Spleen (tissue), 11 donors: ENCODE data around the gene MYH15. TPM values are rescaled to one million over a fixed set of nuclear protein-coding genes. Genes with fewer than 3 reads are reported as not detected.

Experiments
- DNase-seq: peaks from one replicate; pipeline ENCODE4 v3.0.0-alpha.2; 2020
- H3K27ac ChIP-seq, 8 donors: fragments of 200-600 bp; sonication (generic) in 7 of 8; 1 replicate in 4 of 8; 2 replicates in 4 of 8; pipeline versions ENCODE4 v1.5.0 to v1.8.0; 2016 to 2021; ENCODE audit warnings: inconsistent platforms in 4 of 8, mild to moderate bottlenecking in 4 of 8, moderate library complexity in 1 of 8
- H3K27me3 ChIP-seq, 7 donors: fragments of 200-600 bp; sonication (generic) in 6 of 7; replicated peaks in 1 of 7; 1 replicate in 4 of 7; 2 replicates in 3 of 7; pipeline versions ENCODE4 v1.5.0 to v1.8.0; 2016 to 2021; ENCODE audit warnings: inconsistent platforms in 3 of 7, mild to moderate bottlenecking in 1 of 7
- H3K36me3 ChIP-seq, 6 donors: fragments of 200-600 bp; sonication (generic) in 5 of 6; 1 replicate in 4 of 6; 2 replicates in 2 of 6; pipeline versions ENCODE4 v1.5.0 to v1.8.0; 2016 to 2021; ENCODE audit warnings: inconsistent platforms in 2 of 6
- H3K4me1 ChIP-seq, 6 donors: fragments of 200-600 bp; sonication (generic) in 5 of 6; 1 replicate in 3 of 6; 2 replicates in 3 of 6; pipeline versions ENCODE4 v1.5.0 to v1.8.0; 2016 to 2021; ENCODE audit warnings: inconsistent platforms in 3 of 6
- H3K4me3 ChIP-seq, 8 donors: fragments of 200-600 bp; sonication (generic) in 7 of 8; 1 replicate in 4 of 8; 2 replicates in 4 of 8; pipeline versions ENCODE4 v1.5.0 to v1.8.0; 2016 to 2021; ENCODE audit warnings: inconsistent platforms in 4 of 8, mild to moderate bottlenecking in 4 of 8, moderate library complexity in 2 of 8
- H3K9me3 ChIP-seq, 8 donors: fragments of 200-600 bp; sonication (generic) in 7 of 8; 1 replicate in 4 of 8; 2 replicates in 4 of 8; pipeline versions ENCODE4 v1.5.0 to v1.8.0; 2016 to 2021; ENCODE audit warnings: inconsistent platforms in 4 of 8
- CTCF ChIP-seq, 11 experiments: fragments of 200-600 bp in 7 of 11; fragments of 450-650 bp in 4 of 11; sonication (generic) in 4 of 11; IDR thresholded peaks in 8 of 11; conservative IDR thresholded peaks in 3 of 11; 1 replicate in 7 of 11; 2 replicates in 4 of 11; pipeline versions ENCODE4 v1.4.0 to v1.8.0; 2016 to 2021; ENCODE audit warnings: antibody characterized with exemption in 11 of 11, inconsistent platforms in 4 of 11, mild to moderate bottlenecking in 1 of 11
- POLR2A ChIP-seq, 3 donors: fragments of 450-650 bp; IDR thresholded peaks; one replicate each; pipeline ENCODE4 v1.5.1; 2017; ENCODE audit warnings: antibody characterized with exemption in 3 of 3, mild to moderate bottlenecking in 1 of 3
- POLR2AphosphoS5 ChIP-seq, 3 donors: sonication (generic); formaldehyde crosslinking; IDR thresholded peaks; one replicate each; pipeline ENCODE4 v1.5.1; 2017; ENCODE audit warnings: antibody characterized with exemption in 3 of 3
- WGBS, 5 donors: extraction: QIAGEN DNeasy Blood & Tissue Kit in 3 of 5; methylation state at CpG; one replicate each; pipeline versions ENCODE4 v1.1.5 to v1.1.7; 2013 to 2018; 5-methylcytosine and 5-hydroxymethylcytosine counted together
- intact Hi-C: fragments of 100-400 bp; cut with DNase I; formaldehyde crosslinking; loops from one replicate; pipeline ENCODE4 v1.15.0; 2023; ENCODE audit warnings: low total_unique reads
- polyA plus RNA-seq, 3 donors: library from polyadenylated mRNA; stranded (reverse); fragments of 200-250 nt; gene quantifications; one replicate each; pipeline ENCODE4 v1.2.1, GENCODE V29; 2013
- total RNA-seq, 7 donors: library from RNA; depleted of rRNA in 3 of 7; stranded (reverse); fragments of >200 nt in 3 of 7; fragmentation: NEBNext Ultra II Directional in 4 of 7; extraction: Animal tissue kit (Norgen Biotek cat#: 25700) in 4 of 7; gene quantifications; one replicate each; pipeline versions ENCODE4 v1.1.0 to v1.2.1, GENCODE V29; 2016 to 2021
- donor health status: healthy with polysubstance abuse.
- donor health status: DM: no; HTN: no; CAD: no; lungs with moderate emphysema.
- donor health status: DM: no; HTN: no; CAD: no.
- donor health status: Bipolar disorder and iron deficiency.
- donor health status: healthy.
- donor health status: DM: no; HTN: no; CAD: no.
- donor health status: DM: yes; HTN: yes; CAD: no.

Gene MYH15
- total and polyA plus RNA-seq, 10 donors: 0.02 to 3.0 (median 0.18) TPM

GRCh38 chr3:108401836-108402235 lies 108.6 kb downstream of the MYH15 start:
- Histone ChIP-seq H3K4me3 (no peak overlapping the region), H3K9me3 (peaks cover 0 to 6% (median 0%) of the 10 kb centered on the region in 8 donors), H3K36me3 (no peaks in the 10 kb centered on the region), H3K27ac (no peak overlapping the region), H3K4me1 (peaks cover 0 to 11% (median 0%) of the 10 kb centered on the region in 6 donors), H3K27me3 (no peaks in the 10 kb centered on the region)
- WGBS, 5 donors: 93 to 96% (median 96%) methylated on average over 2 of the region's 2 CpGs
- TF ChIP-seq POLR2A (IDR thresholded peaks at IDR 0.05): no peak
- no peak for TF ChIP-seq POLR2AphosphoS5 (IDR thresholded peaks at IDR 0.05)
- TF ChIP-seq CTCF (IDR thresholded peaks at IDR 0.05 in 8 of 11, conservative IDR thresholded peaks at IDR 0.05 in 3 of 11): no peak
- intact Hi-C loops: no loop called here
- DNase-seq: no peak

GRCh38 chr3:108398510-108398909 lies 111.9 kb downstream of the MYH15 start:
- H3K27ac ChIP-seq: no peak overlapping the region
- no peak for DNase-seq
- intact Hi-C loops: no loop called here
- H3K9me3 ChIP-seq: peaks cover 0 to 6% (median 0%) of the 10 kb centered on the region in 8 donors
- no peaks in the 10 kb centered on the region for H3K36me3 ChIP-seq
- H3K27me3 ChIP-seq: no peaks in the 10 kb centered on the region
- no peaks in the 10 kb centered on the region for H3K4me1 ChIP-seq
- 89 to 98% (median 95%) methylated on average over 6 of the region's 6 CpGs for WGBS, 5 donors
- no peak overlapping the region for H3K4me3 ChIP-seq
- TF ChIP-seq CTCF (IDR thresholded peaks at IDR 0.05 in 8 of 11, conservative IDR thresholded peaks at IDR 0.05 in 3 of 11) (no peak), POLR2A (IDR thresholded peaks at IDR 0.05) (no peak), POLR2AphosphoS5 (IDR thresholded peaks at IDR 0.05) (no peak)

DNA sequence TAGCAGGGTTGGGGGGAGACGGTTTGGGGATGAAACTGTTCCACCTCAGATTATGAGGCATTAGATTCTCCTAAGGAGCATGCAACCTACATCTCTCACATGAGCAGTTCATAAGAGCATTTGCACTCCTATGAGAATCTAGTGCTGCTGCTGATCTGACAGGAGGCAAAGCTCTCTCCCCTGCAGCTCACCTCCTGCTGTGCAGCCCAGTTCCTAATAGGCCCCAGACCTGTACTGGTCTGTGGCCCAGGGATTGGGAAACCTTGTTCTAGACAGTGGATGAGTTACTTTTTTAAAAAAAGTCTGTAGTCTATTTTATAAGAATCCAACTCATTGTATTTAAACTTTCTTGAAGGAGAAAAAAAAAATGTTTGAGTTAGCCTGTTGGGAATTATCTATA lies 114.1 kb downstream of the MYH15 start:
- Histone ChIP-seq H3K27ac (no peak overlapping the region), H3K36me3 (no peaks in the 10 kb centered on the region), H3K4me3 (no peak overlapping the region), H3K27me3 (no peaks in the 10 kb centered on the region), H3K4me1 (no peaks in the 10 kb centered on the region), H3K9me3 (peaks cover 0 to 6% (median 0%) of the 10 kb centered on the region in 8 donors)
- TF ChIP-seq POLR2A (IDR thresholded peaks at IDR 0.05): no peak
- no peak for TF ChIP-seq CTCF (IDR thresholded peaks at IDR 0.05 in 8 of 11, conservative IDR thresholded peaks at IDR 0.05 in 3 of 11)
- TF ChIP-seq POLR2AphosphoS5 (IDR thresholded peaks at IDR 0.05): no peak
- 85 to 93% (median 91%) methylated on average over 1 of the region's 1 CpG for WGBS, 5 donors
- intact Hi-C loops: no loop called here
- no peak for DNase-seq

DNA sequence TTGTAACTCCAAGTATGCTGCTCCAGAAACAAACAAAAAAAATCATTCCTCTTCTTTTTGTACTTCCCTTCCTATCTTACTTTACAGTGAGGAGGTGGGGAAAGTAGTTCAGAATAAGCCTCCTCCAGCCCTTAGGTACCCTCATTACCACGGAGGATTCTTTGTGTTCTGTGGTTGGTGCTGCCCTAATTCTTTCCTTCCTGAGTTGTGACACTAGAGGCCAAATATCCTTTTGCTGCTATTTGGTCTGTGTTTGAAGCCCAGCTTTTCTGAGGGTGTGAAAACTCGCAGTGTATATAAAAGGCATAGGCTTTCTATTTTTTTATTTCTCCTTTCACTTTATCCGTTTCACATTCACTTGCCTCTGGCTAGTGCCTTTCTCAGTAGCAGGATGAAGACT lies 115.8 kb downstream of the MYH15 start:
- Histone ChIP-seq H3K27me3 (no peaks in the 10 kb centered on the region), H3K9me3 (no peaks in the 10 kb centered on the region), H3K4me3 (no peak overlapping the region), H3K27ac (no peak overlapping the region), H3K4me1 (no peaks in the 10 kb centered on the region), H3K36me3 (no peaks in the 10 kb centered on the region)
- 31 to 57% (median 38%) methylated on average over 3 of the region's 3 CpGs for WGBS, 5 donors
- DNase-seq: no peak
- no peak for TF ChIP-seq CTCF (IDR thresholded peaks at IDR 0.05 in 8 of 11, conservative IDR thresholded peaks at IDR 0.05 in 3 of 11)
- TF ChIP-seq POLR2A (IDR thresholded peaks at IDR 0.05): no peak
- TF ChIP-seq POLR2AphosphoS5 (IDR thresholded peaks at IDR 0.05): no peak
- intact Hi-C loops: no loop called here
